ENCODE results near the gene MTG1.

MTG1 gene

GRCh38 chr10:133442967-133443924 is 49.3 kb downstream of the MTG1 start:
- H3K36me3 ChIP-seq (ENCODE audit: control insufficient read depth, insufficient read depth, low read length), result no peaks in the 10 kb centered on the region
- no peak overlapping the region for H3K4me3 ChIP-seq (ENCODE audit: low read depth, low read length)
- no peak overlapping the region for H3K9ac ChIP-seq (ENCODE audit: low read depth, low read length)
- no peaks in the 10 kb centered on the region for H3K4me1 ChIP-seq (ENCODE audit: control insufficient read depth, insufficient read depth, low read length)
- no peaks in the 10 kb centered on the region for H3K27me3 ChIP-seq (ENCODE audit: control insufficient read depth, insufficient read depth, low read length)
- peaks cover 9% of the 10 kb centered on the region for H3K9me3 ChIP-seq (ENCODE audit: control insufficient read depth, insufficient read depth, low read length)

DNA sequence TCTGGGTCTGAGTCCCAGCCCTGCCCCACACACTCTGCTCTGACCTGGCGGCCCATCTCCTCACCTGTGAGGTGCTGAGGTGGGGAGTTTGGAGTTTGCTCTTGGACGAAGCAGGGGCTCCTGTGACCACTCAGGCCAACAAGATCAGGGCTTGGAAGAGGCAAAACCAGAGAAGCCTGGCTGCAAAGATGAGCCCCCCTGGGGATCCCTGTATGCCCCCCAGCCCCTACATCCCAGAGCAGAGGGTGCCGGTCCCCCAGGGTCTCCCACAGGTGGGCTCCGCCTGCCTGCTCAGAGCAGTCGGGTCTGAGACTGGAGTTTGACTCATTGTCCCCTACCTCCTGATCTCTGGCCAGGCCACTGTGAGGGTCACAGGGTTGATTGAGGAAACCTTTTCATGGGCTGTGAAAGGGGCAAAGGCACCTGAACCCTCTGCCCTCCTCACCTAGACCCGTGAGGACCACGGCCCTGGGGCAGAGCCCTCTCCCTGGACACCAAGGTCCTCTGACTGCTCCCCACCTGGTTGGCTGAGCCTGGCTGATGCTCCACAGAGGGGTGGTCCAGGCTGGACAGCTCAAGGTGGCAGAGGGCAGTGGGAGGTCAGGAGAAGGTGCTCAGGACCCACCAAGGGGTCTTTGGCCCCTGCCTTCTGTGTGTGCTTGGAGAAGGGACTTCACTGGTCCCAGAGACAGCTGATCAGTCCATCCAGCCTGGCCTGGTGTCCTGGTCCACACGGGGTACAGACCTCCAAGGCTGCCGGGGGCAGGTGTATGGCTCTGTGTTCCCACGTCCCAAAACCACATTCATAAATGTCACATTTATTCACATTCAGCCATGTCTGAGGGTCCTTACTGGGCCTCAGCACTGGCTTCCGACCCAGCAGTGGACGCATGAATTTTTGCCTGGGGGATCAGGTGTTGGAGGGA is 50.6 kb downstream of the MTG1 start:
- no peak overlapping the region for H3K4me3 ChIP-seq (ENCODE audit: low read depth, low read length)
- H3K4me1 ChIP-seq (ENCODE audit: control insufficient read depth, insufficient read depth, low read length), result no peaks in the 10 kb centered on the region
- H3K27me3 ChIP-seq (ENCODE audit: control insufficient read depth, insufficient read depth, low read length), result no peaks in the 10 kb centered on the region
- no peak overlapping the region for H3K9ac ChIP-seq (ENCODE audit: low read depth, low read length)
- H3K36me3 ChIP-seq (ENCODE audit: control insufficient read depth, insufficient read depth, low read length), result no peaks in the 10 kb centered on the region
- H3K9me3 ChIP-seq (ENCODE audit: control insufficient read depth, insufficient read depth, low read length), result peaks cover 5% of the 10 kb centered on the region

GRCh38 chr10:133445268-133445732 is 51.3 kb downstream of the MTG1 start:
- H3K4me3 ChIP-seq (ENCODE audit: low read depth, low read length), result no peak overlapping the region
- no peak overlapping the region for H3K9ac ChIP-seq (ENCODE audit: low read depth, low read length)
- H3K27me3 ChIP-seq (ENCODE audit: control insufficient read depth, insufficient read depth, low read length), result no peaks in the 10 kb centered on the region
- peaks cover 5% of the 10 kb centered on the region for H3K9me3 ChIP-seq (ENCODE audit: control insufficient read depth, insufficient read depth, low read length)
- H3K36me3 ChIP-seq (ENCODE audit: control insufficient read depth, insufficient read depth, low read length), result no peaks in the 10 kb centered on the region
- H3K4me1 ChIP-seq (ENCODE audit: control insufficient read depth, insufficient read depth, low read length), result no peaks in the 10 kb centered on the region

- H3K9me3 ChIP-seq (ENCODE audit: control insufficient read depth, insufficient read depth, low read length), result peaks cover 5% of the 10 kb centered on the region
- no peaks in the 10 kb centered on the region for H3K27me3 ChIP-seq (ENCODE audit: control insufficient read depth, insufficient read depth, low read length)
- H3K4me3 ChIP-seq (ENCODE audit: low read depth, low read length), result no peak overlapping the region
- H3K9ac ChIP-seq (ENCODE audit: low read depth, low read length), result no peak overlapping the region
- H3K4me1 ChIP-seq (ENCODE audit: control insufficient read depth, insufficient read depth, low read length), result no peaks in the 10 kb centered on the region
- no peaks in the 10 kb centered on the region for H3K36me3 ChIP-seq (ENCODE audit: control insufficient read depth, insufficient read depth, low read length)
Measured at GRCh38 chr10:133445751-133446708, 52.1 kb downstream of the MTG1 start.

GRCh38 chr10:133446979-133447378 is 53.0 kb downstream of the MTG1 start:
- Histone ChIP-seq H3K9me3 (ENCODE audit: control insufficient read depth, insufficient read depth, low read length) (peaks cover 5% of the 10 kb centered on the region), H3K4me1 (ENCODE audit: control insufficient read depth, insufficient read depth, low read length) (no peaks in the 10 kb centered on the region), H3K4me3 (ENCODE audit: low read depth, low read length) (no peak overlapping the region), H3K36me3 (ENCODE audit: control insufficient read depth, insufficient read depth, low read length) (no peaks in the 10 kb centered on the region), H3K9ac (ENCODE audit: low read depth, low read length) (no peak overlapping the region), H3K27me3 (ENCODE audit: control insufficient read depth, insufficient read depth, low read length) (no peaks in the 10 kb centered on the region)

DNA sequence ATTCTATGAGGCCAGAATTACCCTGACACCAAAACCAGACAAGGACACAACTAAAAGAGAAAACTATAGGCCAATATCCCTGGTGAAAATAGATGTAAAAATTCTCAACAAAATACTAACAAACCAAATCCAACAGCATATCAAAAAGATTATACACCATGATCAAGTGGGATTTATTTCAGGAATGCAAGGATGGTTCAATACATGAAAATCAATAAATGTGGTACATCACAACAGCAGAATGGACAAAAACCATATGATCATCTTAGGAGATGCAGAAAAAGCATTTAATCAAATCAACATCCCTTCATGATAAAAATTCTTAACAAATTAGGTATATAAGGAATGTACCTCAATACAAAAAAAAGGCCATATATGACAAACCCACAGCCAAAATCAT is 54.2 kb downstream of the MTG1 start:
- H3K9ac ChIP-seq (ENCODE audit: low read depth, low read length), result no peak overlapping the region
- H3K9me3 ChIP-seq (ENCODE audit: control insufficient read depth, insufficient read depth, low read length), result no peaks in the 10 kb centered on the region
- H3K4me1 ChIP-seq (ENCODE audit: control insufficient read depth, insufficient read depth, low read length), result no peaks in the 10 kb centered on the region
- no peak overlapping the region for H3K4me3 ChIP-seq (ENCODE audit: low read depth, low read length)
- no peaks in the 10 kb centered on the region for H3K36me3 ChIP-seq (ENCODE audit: control insufficient read depth, insufficient read depth, low read length)
- no peaks in the 10 kb centered on the region for H3K27me3 ChIP-seq (ENCODE audit: control insufficient read depth, insufficient read depth, low read length)

DNA sequence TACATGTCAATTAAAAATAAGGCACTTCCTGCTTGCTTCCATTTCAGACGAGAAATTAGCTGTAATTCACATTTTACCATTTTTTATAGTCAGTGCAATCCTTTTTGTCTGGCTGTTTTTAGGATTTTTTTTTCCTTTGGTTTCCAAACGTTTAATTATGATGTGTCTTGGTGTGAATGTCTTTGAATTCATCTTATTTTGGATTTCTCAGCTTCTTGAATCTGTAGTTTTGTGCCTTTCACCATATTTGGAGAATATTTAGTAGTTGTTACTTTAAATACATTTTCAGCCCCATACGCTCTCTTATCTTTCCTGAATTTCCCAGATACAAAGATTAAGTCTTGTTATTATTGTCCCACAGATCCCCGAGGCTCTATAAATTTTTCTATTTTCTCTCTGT is 57.4 kb downstream of the MTG1 start:
- no peak overlapping the region for H3K4me3 ChIP-seq (ENCODE audit: low read depth, low read length)
- H3K36me3 ChIP-seq (ENCODE audit: control insufficient read depth, insufficient read depth, low read length), result no peaks in the 10 kb centered on the region
- peaks cover 10% of the 10 kb centered on the region for H3K9me3 ChIP-seq (ENCODE audit: control insufficient read depth, insufficient read depth, low read length)
- H3K9ac ChIP-seq (ENCODE audit: low read depth, low read length), result no peak overlapping the region
- no peaks in the 10 kb centered on the region for H3K27me3 ChIP-seq (ENCODE audit: control insufficient read depth, insufficient read depth, low read length)
- H3K4me1 ChIP-seq (ENCODE audit: control insufficient read depth, insufficient read depth, low read length), result no peaks in the 10 kb centered on the region

DNA sequence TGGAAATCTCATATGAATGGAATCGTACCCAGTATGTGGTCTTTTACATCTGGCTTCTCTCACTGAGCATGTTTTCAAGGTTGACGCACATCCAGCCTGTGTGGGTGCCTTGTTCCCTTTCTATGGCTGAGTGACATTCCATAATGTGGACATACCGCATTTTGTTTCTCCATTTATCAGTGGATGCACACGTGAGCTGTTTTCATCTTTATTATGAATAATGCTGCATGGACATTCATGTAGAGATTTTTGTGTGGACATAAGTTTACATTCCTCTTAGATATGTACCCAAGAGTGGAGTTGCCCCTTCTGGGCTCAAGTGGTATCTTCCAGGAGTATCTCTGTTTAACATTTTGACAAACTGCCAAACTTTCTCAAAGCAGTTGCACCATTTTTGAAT is 58.5 kb downstream of the MTG1 start:
- Histone ChIP-seq H3K9me3 (ENCODE audit: control insufficient read depth, insufficient read depth, low read length) (peaks cover 10% of the 10 kb centered on the region), H3K27me3 (ENCODE audit: control insufficient read depth, insufficient read depth, low read length) (no peaks in the 10 kb centered on the region), H3K36me3 (ENCODE audit: control insufficient read depth, insufficient read depth, low read length) (no peaks in the 10 kb centered on the region), H3K4me3 (ENCODE audit: low read depth, low read length) (no peak overlapping the region), H3K4me1 (ENCODE audit: control insufficient read depth, insufficient read depth, low read length) (no peaks in the 10 kb centered on the region), H3K9ac (ENCODE audit: low read depth, low read length) (no peak overlapping the region)

GRCh38 chr10:133453516-133454203 is 59.7 kb downstream of the MTG1 start, which contains the start of gene SCART1:
TSS of gene SCART1 (plus strand) at chr10:133453945. CDS start at chr10:133453998, 53 bp downstream.
- H3K4me3 ChIP-seq (ENCODE audit: low read depth, low read length), result no peak within 1 kb of the TSS
- no peaks in the 10 kb centered on the region for H3K27me3 ChIP-seq (ENCODE audit: control insufficient read depth, insufficient read depth, low read length)
- no peak within 1 kb of the TSS for H3K9ac ChIP-seq (ENCODE audit: low read depth, low read length)
- peaks cover 16% of the 10 kb centered on the region for H3K9me3 ChIP-seq (ENCODE audit: control insufficient read depth, insufficient read depth, low read length)
- no peaks in the 10 kb centered on the region for H3K36me3 ChIP-seq (ENCODE audit: control insufficient read depth, insufficient read depth, low read length)
- no peaks in the 10 kb centered on the region for H3K4me1 ChIP-seq (ENCODE audit: control insufficient read depth, insufficient read depth, low read length)

GRCh38 chr10:133454204-133454893 is 60.4 kb downstream of the MTG1 start:
- Histone ChIP-seq H3K27me3 (ENCODE audit: control insufficient read depth, insufficient read depth, low read length) (no peaks in the 10 kb centered on the region), H3K9me3 (ENCODE audit: control insufficient read depth, insufficient read depth, low read length) (peaks cover 16% of the 10 kb centered on the region), H3K36me3 (ENCODE audit: control insufficient read depth, insufficient read depth, low read length) (no peaks in the 10 kb centered on the region), H3K4me3 (ENCODE audit: low read depth, low read length) (no peak overlapping the region), H3K4me1 (ENCODE audit: control insufficient read depth, insufficient read depth, low read length) (no peaks in the 10 kb centered on the region), H3K9ac (ENCODE audit: low read depth, low read length) (no peak overlapping the region)
